ENCODE results near the gene CCDC201.

The CCDC201 gene

DNA sequence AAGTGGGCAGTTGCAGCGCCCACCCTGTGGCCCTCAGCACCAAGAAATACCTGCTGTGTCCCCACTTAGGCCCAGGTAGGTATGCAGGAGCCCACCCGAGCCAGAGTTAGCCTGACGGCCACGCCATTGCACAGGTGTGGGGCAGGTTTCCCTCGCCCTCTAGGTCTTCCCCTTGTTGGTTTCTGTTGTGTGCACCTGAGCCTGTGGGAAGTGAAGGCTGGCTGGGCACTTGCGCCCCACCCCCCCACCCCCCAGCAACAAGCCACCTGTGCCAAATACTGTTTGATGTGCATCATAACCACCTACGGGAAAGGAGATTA is at the start of gene CCDC201:
TSS of gene CCDC201 (minus strand) at position 48 of the 320 bp plus-strand sequence. CDS start 75 bp downstream, outside the sequence.
- DNase-seq = no peak

- DNase-seq = no peak
These were observed 49.0 kb upstream of the CCDC201 start for GRCh38 chr7:45921699-45922519.

GRCh38 chr7:45921381-45921698 is 48.5 kb upstream of the CCDC201 start:
- no peak for DNase-seq

GRCh38 chr7:45920502-45921380 is 47.9 kb upstream of the CCDC201 start, which contains the start of gene IGFBP3:
Gene IGFBP3, minus strand, starts transcription at chr7:45921272. Its CDS starts 132 bp downstream, at chr7:45921140.
- DNase-seq = no peak

DNA sequence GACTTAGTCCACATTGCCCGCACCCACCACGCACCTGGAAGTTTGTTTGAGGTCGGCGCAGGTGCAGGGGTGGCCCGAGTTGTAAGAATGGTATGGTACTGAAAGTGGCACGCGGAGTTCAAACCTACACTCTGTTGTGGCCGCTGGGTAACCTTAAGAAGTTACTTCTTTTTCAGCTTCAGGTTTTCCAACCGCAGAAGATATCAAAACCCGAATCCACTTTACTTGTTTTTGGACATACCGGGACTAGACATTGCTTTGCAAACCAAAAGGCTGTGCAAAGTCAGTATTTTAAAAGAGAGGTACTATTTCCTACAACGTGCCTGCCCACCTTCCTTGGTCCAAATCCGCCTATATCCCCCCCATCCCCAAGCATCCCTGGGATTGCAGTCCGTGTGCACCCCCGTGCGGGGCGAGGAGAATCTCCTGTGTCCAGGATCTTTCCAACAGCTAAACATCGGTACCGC is 47.1 kb upstream of the CCDC201 start:
- DNase-seq = no peak

DNA sequence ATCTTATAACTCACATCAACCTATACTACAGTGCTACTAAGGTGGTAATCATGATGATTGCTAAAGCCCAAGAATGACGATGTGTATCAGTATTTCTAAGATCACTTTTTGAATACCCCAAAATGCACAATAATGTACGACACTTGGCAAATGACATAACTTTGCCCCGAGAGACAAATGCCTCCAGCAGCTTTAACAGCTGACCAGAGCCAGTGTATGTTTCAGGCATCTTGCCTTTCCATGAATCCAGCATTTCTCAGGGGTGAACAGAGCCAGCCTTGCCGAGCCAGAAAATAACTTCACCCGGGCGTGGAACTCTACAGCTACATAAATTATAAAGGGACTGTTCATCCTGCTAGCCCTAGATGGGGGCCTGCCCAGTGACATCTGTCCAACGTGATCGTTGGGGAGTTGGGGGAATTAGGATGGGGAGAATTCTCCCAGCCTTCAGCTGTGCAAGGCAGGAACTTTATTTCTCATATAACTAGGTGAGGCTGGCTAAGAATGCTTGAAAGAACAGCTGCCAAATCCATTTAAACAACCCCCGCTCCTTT is 46.4 kb upstream of the CCDC201 start:
- no peak for DNase-seq

GRCh38 chr7:45918556-45918955 is 45.7 kb upstream of the CCDC201 start:
- no peak for DNase-seq

DNA sequence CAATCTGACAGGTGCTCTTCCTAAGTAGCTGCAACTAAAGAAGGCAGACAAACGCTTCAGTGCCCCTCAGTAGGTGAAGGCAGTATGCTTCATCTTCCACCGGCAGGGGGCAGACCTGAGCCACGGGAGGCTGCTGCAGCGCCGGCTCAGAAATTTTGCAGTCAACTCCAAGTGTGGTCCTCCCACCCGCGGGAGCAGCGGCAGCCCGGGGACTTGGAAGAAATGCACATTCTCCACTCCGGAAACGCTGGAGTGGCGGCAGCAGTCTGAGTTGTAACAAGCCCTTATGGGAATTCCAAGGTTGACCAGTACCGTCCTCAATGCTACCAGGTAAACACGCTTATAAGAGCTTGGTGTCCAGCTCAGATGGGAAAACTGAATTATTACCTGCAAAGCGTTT is 44.8 kb upstream of the CCDC201 start:
- DNase-seq = peak; percentile 79

- no peak for DNase-seq
These were observed 44.2 kb upstream of the CCDC201 start for GRCh38 chr7:45917064-45917463.

DNA sequence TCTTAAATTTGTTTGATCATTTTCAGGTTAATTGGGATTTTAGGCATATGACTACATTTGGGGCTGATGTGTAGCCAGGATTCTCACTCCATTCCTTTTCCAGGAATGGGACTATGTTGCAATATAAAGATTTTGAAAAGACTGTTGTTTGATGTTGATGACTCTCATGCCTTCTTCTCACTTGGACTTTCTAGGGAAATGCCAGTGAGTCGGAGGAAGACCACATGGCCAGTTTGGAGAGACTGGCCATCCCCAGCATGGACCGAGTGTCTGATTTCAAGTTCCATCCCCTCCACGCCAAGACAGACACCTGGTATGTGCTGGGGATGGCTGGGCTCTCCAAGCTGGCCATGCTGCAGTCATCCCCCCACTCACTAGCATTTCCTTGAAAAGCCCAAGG is 42.7 kb upstream of the CCDC201 start:
- DNase-seq = no peak

DNA sequence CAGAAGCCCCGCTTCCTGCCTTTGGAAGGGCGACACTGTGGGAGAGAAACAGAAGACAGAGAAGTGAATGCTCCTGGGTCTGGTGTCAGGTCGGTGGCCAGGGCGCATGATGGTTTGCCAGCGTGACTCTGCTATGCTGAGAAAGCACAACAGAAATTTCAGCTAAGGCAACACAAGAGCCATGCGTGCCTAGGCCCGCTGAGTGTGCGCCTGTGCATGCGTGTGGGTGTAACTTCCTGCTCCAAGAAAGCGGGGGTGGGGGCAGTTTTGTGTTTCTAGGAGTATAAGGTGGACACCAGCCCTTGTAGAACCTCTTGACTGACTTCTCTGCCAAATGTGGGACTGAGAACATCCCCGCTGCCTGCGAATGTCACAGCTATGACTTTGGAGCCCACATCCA is 42.0 kb upstream of the CCDC201 start:
- no peak for DNase-seq

GRCh38 chr7:45912972-45913371 is 40.1 kb upstream of the CCDC201 start:
- DNase-seq = no peak

GRCh38 chr7:45911311-45911710 is 38.4 kb upstream of the CCDC201 start:
- no peak for DNase-seq

- DNase-seq = no peak
These were observed 38.0 kb upstream of the CCDC201 start for GRCh38 chr7:45910855-45911254.

DNA sequence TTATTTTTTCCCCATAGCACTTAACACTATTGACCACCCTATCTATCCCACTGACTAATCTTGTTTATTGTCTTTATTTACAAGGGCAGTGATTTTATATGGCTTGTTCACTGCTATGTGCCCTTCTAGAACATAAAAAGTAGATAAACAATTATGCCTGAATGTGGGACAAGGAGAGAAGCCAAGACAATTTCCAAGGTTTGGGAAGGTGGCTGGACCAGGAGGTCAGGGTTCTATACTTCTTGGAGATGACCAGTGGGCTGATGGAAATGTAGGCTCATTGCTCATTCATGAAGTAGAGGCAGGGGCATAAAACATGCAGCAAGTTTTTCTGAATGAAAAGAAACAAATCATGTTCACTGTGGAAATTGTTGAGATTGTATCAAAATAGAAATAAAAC is 36.7 kb upstream of the CCDC201 start:
- DNase-seq = no peak

- no peak for DNase-seq
These were observed 29.9 kb upstream of the CCDC201 start for GRCh38 chr7:45902820-45903219.

- no peak for DNase-seq
These were observed 28.7 kb upstream of the CCDC201 start for GRCh38 chr7:45901566-45901965.

DNA sequence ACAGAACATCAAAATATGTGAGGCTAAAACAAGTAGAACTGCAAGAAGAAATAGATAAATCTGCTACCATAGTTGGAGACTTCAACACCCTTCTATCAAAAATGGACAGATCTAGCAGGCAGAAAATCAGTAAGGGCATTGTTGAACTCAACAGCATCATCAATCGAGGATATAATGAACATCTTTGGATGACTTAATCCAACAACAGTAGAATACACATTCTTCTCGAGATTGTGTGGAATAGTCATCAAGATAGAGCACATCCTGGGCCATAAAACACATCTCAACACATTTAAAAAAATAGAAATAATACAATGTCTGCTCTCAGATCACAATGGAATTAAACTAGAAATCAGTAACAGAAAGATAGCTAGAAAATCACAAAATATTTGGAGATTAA is 25.3 kb upstream of the CCDC201 start:
- no peak for DNase-seq

DNA sequence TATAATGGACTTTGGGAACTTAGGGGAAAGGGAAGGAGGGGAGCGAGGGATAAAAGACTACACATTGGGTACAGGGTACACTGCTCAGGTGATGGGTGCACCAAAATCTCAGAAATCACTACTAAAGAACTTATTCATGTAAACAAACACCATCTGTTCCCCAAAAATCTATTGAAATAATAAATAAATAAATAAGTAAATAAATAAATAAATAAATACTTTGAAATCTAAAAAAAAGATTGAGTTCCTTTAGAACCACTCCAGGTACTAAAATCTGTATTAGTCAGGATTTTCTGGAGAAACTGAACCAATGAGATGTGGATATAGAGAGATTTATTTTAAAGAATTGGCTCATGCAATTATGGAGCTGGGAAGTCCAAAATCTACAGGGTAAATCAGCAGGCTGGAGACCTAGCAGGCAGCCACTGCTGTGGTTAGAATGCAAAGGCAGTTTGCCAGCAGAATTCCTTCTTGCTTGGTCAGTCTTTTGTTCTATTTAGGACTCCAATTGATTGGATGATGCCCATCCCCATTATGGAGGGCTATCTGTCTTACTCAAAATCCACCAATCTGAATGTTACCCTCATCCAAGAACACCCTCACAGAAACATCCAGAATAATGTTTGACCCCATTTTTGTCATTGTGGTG is 24.3 kb upstream of the CCDC201 start:
- DNase-seq = no peak

DNA sequence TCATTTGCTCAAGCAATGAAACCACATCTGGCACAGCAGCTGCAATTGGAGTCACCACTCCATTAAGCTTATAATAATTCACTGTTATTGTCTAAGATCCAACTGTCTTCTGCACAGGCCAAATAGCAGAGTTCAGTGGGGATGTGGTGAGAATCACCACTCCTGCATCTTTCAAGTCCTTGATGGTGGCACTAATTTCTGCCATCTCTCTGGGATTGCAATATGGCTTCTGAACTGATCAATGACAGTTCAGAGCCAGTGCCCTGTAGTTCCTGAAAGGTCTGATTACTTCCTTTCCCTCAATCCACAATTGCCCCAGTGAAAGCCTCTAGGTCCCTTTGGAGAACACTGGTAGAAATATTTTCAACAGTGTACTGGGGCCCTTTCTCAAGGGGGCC is 21.8 kb upstream of the CCDC201 start:
- no peak for DNase-seq

- no peak for DNase-seq
These were observed 21.2 kb upstream of the CCDC201 start for GRCh38 chr7:45893996-45894664.

GRCh38 chr7:45893374-45893995 is 20.6 kb upstream of the CCDC201 start:
- DNase-seq = no peak

Data from activated CD4-positive, CD25-positive, alpha-beta regulatory T cell treated with anti-CD3 and anti-CD28 coated beads, Interleukin-2, amount 50 U/mL, for 72 hours (primary cell).